WI38 (cell line): Measurements from ENCODE around the gene TUBA1C.
A peak's percentile ranks its signal among the peaks of the same experiment; 100 is the strongest.

Source experiments
- H3K4me3 ChIP-seq: 2 replicates; pipeline ENCODE4 v1.5.1; 2011; ENCODE audit warnings: low read depth, mild to moderate bottlenecking, control low read depth, low read length
- TF ChIP-seq, protein P1 (sequence below): IDR thresholded peaks from 2 replicates; pipeline ENCODE4 v1.5.1; 2012; ENCODE audit warnings: low read depth, mild to moderate bottlenecking, control low read depth, low read length

The TUBA1C gene

DNA sequence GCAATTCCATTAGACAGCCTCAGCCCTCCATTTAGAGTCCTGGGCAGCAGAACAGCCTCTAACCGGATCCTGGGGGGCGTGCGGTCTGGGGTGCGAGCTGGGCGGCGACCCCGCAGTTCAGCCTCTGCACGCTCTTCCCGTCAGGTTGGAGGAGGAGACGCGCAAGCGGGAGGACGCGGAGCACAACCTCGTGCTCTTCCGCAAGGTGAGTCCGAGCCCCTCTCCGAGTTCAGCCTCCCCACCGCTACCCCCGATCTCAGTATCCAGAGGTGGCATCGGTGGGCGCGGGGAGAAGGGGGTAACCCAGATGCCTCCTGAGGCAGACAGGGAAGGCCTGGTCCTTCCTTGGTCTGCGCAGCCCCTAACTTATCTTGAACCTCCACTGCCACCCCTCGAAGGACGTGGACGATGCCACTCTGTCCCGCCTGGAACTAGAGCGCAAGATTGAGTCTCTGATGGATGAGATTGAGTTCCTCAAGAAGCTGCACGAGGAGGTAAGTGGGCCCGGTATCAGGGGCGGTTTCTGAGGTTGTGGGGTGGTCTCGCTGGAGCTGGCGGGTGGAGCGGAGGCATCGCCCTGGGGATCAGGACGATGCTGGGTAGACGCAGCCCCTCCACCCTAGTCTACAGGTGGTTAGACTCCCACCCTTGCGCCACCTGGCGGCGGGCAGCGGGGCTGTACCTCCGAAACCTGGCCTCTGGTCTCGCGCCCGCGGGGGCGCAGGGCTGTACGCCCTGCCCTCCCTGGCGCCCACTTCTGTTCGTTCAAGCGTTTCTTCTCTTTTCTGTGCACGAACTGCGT lies 31.4 kb downstream of the TUBA1C start:
- no peak overlapping the region for H3K4me3 ChIP-seq
- TF ChIP-seq, protein P1, sequence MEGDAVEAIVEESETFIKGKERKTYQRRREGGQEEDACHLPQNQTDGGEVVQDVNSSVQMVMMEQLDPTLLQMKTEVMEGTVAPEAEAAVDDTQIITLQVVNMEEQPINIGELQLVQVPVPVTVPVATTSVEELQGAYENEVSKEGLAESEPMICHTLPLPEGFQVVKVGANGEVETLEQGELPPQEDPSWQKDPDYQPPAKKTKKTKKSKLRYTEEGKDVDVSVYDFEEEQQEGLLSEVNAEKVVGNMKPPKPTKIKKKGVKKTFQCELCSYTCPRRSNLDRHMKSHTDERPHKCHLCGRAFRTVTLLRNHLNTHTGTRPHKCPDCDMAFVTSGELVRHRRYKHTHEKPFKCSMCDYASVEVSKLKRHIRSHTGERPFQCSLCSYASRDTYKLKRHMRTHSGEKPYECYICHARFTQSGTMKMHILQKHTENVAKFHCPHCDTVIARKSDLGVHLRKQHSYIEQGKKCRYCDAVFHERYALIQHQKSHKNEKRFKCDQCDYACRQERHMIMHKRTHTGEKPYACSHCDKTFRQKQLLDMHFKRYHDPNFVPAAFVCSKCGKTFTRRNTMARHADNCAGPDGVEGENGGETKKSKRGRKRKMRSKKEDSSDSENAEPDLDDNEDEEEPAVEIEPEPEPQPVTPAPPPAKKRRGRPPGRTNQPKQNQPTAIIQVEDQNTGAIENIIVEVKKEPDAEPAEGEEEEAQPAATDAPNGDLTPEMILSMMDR = peak; percentile 51

DNA sequence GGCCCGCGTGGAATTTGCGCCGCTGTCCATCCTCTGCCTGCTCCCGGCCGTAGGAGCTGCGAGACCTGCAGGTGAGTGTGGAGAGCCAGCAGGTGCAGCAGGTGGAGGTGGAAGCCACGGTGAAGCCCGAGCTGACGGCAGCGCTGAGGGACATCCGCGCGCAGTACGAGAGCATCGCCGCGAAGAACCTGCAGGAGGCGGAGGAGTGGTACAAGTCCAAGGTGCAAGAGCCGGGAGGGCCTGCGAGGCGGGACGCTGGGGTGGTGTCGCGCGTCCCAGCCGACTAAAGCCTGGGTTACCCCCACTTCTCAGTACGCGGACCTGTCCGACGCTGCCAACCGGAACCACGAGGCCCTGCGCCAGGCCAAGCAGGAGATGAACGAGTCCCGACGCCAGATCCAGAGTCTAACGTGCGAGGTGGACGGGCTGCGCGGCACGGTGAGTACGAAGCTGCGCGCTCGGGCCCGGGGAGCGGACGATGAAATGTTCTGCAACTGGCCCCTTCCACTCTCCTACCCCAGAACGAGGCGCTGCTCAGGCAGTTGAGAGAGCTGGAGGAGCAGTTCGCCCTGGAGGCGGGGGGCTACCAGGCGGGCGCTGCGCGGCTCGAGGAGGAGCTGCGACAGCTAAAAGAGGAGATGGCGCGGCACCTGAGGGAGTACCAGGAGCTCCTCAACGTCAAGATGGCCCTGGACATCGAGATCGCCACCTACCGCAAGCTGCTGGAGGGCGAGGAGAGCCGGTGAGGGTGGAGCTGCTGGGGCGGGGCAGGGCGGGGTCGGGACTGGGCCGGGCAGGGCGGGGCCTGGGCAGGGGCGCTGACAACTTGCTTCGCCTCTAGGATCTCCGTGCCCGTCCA lies 32.2 kb downstream of the TUBA1C start:
- TF ChIP-seq, protein P1 = peak; percentile 8; the same call in 1 of the 2 replicates
- no peak overlapping the region for H3K4me3 ChIP-seq

DNA sequence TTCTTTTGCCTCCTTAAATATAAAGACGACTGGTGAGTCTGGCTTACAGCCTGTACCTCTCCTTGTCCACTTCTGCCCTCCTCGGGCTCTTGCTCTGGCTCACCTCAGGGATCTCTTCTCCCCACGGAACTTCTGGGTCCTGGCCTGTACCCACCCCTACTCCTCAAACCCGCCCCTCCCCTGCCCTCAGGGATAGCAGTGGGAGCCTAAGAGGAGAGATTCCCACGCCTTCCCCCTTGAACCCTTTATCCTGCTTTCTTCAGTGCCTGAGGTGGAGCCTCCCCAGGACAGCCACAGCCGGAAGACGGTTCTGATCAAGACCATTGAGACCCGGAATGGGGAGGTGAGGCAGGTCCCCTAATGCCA lies 32.8 kb downstream of the TUBA1C start:
- TF ChIP-seq, protein P1 = no peak
- no peak overlapping the region for H3K4me3 ChIP-seq

DNA sequence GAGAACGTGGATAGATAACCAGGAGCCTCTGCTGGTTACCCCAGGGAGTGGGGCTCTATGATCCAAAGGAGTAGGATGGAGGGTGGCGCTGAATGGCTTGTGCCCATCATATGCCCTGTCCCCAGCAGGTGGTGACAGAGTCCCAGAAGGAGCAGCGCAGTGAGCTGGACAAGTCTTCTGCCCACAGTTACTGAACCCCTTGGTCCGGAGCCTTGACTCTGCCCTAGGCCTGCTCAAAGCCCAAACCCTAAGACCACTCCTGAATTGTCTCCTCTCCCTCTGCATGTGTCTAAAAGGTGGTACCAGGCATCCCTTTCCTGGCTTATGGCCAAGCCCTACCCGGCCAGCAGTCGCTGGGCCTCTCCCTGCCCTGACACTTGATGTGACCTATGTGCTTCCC lies 33.3 kb downstream of the TUBA1C start:
- no peak overlapping the region for H3K4me3 ChIP-seq

DNA sequence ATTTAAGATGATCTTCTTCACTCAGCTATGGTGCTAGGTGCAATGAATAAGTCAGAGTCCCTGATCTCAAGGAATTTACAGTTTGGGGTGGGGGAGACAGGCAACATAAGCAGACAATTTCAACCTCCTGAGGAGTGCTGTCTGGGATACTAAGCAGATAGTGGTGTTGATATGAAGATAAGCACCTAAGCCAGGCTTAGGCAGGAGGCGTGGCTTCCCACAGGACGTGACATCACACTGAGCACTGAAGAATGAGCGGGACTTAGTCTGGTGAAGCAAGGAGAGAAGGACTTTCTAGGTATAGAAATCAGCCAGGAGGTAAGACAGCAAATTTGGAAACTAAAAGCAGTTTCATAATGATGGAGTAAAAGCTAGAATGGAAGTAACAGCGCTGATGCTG lies 36.9 kb downstream of the TUBA1C start:
- TF ChIP-seq, protein P1 = no peak
- H3K4me3 ChIP-seq = no peak overlapping the region

More for the DNA sequence above, 33.3 kb downstream of the TUBA1C start:
- TF ChIP-seq, protein P1 = no peak

DNA sequence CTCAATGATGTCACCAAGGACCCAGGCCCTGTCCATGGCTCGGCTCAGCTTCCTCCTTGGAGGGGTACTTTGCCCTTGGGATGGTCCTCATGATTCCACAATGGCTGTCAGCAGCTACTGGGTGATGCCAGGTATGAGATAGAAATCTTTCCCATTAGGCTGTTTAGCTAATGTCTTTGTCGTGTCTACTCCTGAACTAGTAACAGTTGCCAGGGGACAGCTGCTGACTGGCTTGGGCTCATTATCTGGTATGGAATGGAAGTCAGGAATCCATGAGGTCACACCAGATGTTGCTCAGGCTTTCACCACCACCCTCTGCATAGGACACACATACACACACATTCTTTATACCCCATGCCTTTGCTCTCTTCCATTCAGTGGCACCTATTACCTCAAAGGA lies 39.3 kb downstream of the TUBA1C start:
- TF ChIP-seq, protein P1 = no peak
- H3K4me3 ChIP-seq = no peak overlapping the region
